ENCODE results near the gene ZNF330.
"Not testable (repeated sequence)": the region's sequence is repeated elsewhere in the genome, so short reads cannot be mapped to it uniquely, and the experiment has no call there.

ZNF330 gene

GRCh38 chr4:141220271-141220670 is 424 bp upstream of the ZNF330 start:
- peak overlapping the region; percentile 83 for H2AFZ ChIP-seq (ENCODE audit: low read depth)
- no peak for TF ChIP-seq CTCF (conservative IDR thresholded peaks at IDR 0.05; ENCODE audit: low read depth, low read length)
- H4K20me1 ChIP-seq (ENCODE audit: insufficient read depth), result no peaks in the 10 kb centered on the region; the same call in 1 of the 2 replicates
- H3K4me2 ChIP-seq, result peak overlapping the region; percentile 43
- peaks cover 18% of the 10 kb centered on the region for H3K4me1 ChIP-seq (ENCODE audit: low read depth, poor library complexity, severe bottlenecking)
- H3K27me3 ChIP-seq (ENCODE audit: insufficient read depth, low read depth), result no peaks in the 10 kb centered on the region
- H3K36me3 ChIP-seq (ENCODE audit: insufficient read depth), result no peaks in the 10 kb centered on the region; the same call in 1 of the 2 replicates
- no peak overlapping the region; the same call in 1 of the 2 replicates for H3K9ac ChIP-seq
- H3K4me3 ChIP-seq (IDR thresholded peaks at IDR 0.05; ENCODE audit: insufficient read depth, low read depth, low read length), result no peak overlapping the region
- H3K27ac ChIP-seq, result no peak overlapping the region
- H3K79me2 ChIP-seq (ENCODE audit: insufficient read depth, low read depth), result peaks cover 42% of the 10 kb centered on the region

GRCh38 chr4:141223418-141223817 is 2.7 kb downstream of the ZNF330 start:
- Histone ChIP-seq H3K9ac (no peak overlapping the region), H3K27ac (no peak overlapping the region), H3K36me3 (ENCODE audit: insufficient read depth) (peaks cover 5% of the 10 kb centered on the region; the same call in 1 of the 2 replicates), H4K20me1 (ENCODE audit: insufficient read depth) (no peaks in the 10 kb centered on the region; the same call in 1 of the 2 replicates), H3K4me1 (ENCODE audit: low read depth, poor library complexity, severe bottlenecking) (peaks cover 18% of the 10 kb centered on the region), H3K4me2 (no peak overlapping the region), H3K79me2 (ENCODE audit: insufficient read depth, low read depth) (peaks cover 51% of the 10 kb centered on the region), H3K27me3 (ENCODE audit: insufficient read depth, low read depth) (no peaks in the 10 kb centered on the region), H3K4me3 (IDR thresholded peaks at IDR 0.05; ENCODE audit: insufficient read depth, low read depth, low read length) (no peak overlapping the region), H2AFZ (ENCODE audit: low read depth) (no peak overlapping the region)
- no peak for TF ChIP-seq CTCF (conservative IDR thresholded peaks at IDR 0.05; ENCODE audit: low read depth, low read length)

GRCh38 chr4:141227280-141227679 is 6.6 kb downstream of the ZNF330 start:
- Histone ChIP-seq H3K4me1 (ENCODE audit: low read depth, poor library complexity, severe bottlenecking) (peaks cover 14% of the 10 kb centered on the region), H3K36me3 (ENCODE audit: insufficient read depth) (peaks cover 11% of the 10 kb centered on the region; the same call in 1 of the 2 replicates), H3K79me2 (ENCODE audit: insufficient read depth, low read depth) (peaks cover 36% of the 10 kb centered on the region)
- H3K27me3 ChIP-seq (ENCODE audit: insufficient read depth, low read depth); H3K4me3 ChIP-seq (IDR thresholded peaks at IDR 0.05; ENCODE audit: insufficient read depth, low read depth, low read length); H3K9ac ChIP-seq; H3K27ac ChIP-seq; H4K20me1 ChIP-seq (ENCODE audit: insufficient read depth); H2AFZ ChIP-seq (ENCODE audit: low read depth); H3K4me2 ChIP-seq: not testable (repeated sequence)

GRCh38 chr4:141229408-141230101 is 8.9 kb downstream of the ZNF330 start:
- TF ChIP-seq CTCF (conservative IDR thresholded peaks at IDR 0.05; ENCODE audit: low read depth, low read length), result no peak
- no peaks in the 10 kb centered on the region for H4K20me1 ChIP-seq (ENCODE audit: insufficient read depth)
- peaks cover 14% of the 10 kb centered on the region; the same call in 1 of the 2 replicates for H3K79me2 ChIP-seq (ENCODE audit: insufficient read depth, low read depth)
- peaks cover 10% of the 10 kb centered on the region for H3K4me1 ChIP-seq (ENCODE audit: low read depth, poor library complexity, severe bottlenecking)
- H3K27me3 ChIP-seq (ENCODE audit: insufficient read depth, low read depth), result no peaks in the 10 kb centered on the region
- H3K27ac ChIP-seq, result no peak overlapping the region
- H3K4me2 ChIP-seq, result no peak overlapping the region
- H3K9ac ChIP-seq, result no peak overlapping the region
- H3K36me3 ChIP-seq (ENCODE audit: insufficient read depth), result peaks cover 23% of the 10 kb centered on the region; the same call in 1 of the 2 replicates
- H3K4me3 ChIP-seq (IDR thresholded peaks at IDR 0.05; ENCODE audit: insufficient read depth, low read depth, low read length), result no peak overlapping the region
- H2AFZ ChIP-seq (ENCODE audit: low read depth), result no peak overlapping the region

- H3K4me1 ChIP-seq (ENCODE audit: low read depth, poor library complexity, severe bottlenecking), result peaks cover 10% of the 10 kb centered on the region
Measured at GRCh38 chr4:141233673-141234072, 13.0 kb downstream of the ZNF330 start.

More at GRCh38 chr4:141233673-141234072, 13.0 kb downstream of the ZNF330 start:
- Histone ChIP-seq H3K27me3 (ENCODE audit: insufficient read depth, low read depth) (no peaks in the 10 kb centered on the region), H2AFZ (ENCODE audit: low read depth) (no peak overlapping the region), H3K4me3 (IDR thresholded peaks at IDR 0.05; ENCODE audit: insufficient read depth, low read depth, low read length) (no peak overlapping the region), H3K36me3 (ENCODE audit: insufficient read depth) (peaks cover 19% of the 10 kb centered on the region; the same call in 1 of the 2 replicates), H3K27ac (no peak overlapping the region), H3K79me2 (ENCODE audit: insufficient read depth, low read depth) (no peaks in the 10 kb centered on the region), H4K20me1 (ENCODE audit: insufficient read depth) (no peaks in the 10 kb centered on the region), H3K9ac (no peak overlapping the region), H3K4me2 (no peak overlapping the region)
- no peak for TF ChIP-seq CTCF (conservative IDR thresholded peaks at IDR 0.05; ENCODE audit: low read depth, low read length)
